Psoas muscle (tissue), 8 donors: ENCODE data around the gene MICB. TPM values are rescaled to one million over a fixed set of nuclear protein-coding genes. Genes with fewer than 3 reads are reported as not detected.
"Not testable (repeated sequence)": the region's sequence is repeated elsewhere in the genome, so short reads cannot be mapped to it uniquely, and the experiment has no call there.

Experiments
- ATAC-seq, 4 donors: fragments of 200-7000 bp; cut with Tn5 transposase; one replicate each; pipeline ENCODE4 v1.9.1; 2020; ENCODE audit warnings: moderate library complexity in 3 of 4, mild to moderate bottlenecking in 2 of 4
- DNase-seq, 2 donors: peaks; one replicate each; pipeline ENCODE4 v3.0.0-alpha.2; 2020
- H3K27ac ChIP-seq: fragments of 200-600 bp; one replicate; pipeline ENCODE4 v1.8.0; 2022
- H3K27me3 ChIP-seq, 3 donors: fragments of 200-600 bp in 1 of 3; one replicate each; pipeline versions ENCODE4 v1.6.1 to v1.8.0; 2013 to 2022; ENCODE audit warnings: low read length in 2 of 3, mild to moderate bottlenecking in 2 of 3, moderate library complexity in 1 of 3; ENCODE audit not compliant: insufficient read depth in 3 of 3
- H3K36me3 ChIP-seq, 2 donors: fragments of 200-600 bp in 1 of 2; one replicate each; pipeline versions ENCODE4 v1.6.1 to v1.8.0; 2013 to 2022; ENCODE audit warnings: low read depth in 1 of 2, mild to moderate bottlenecking in 1 of 2, moderate library complexity in 1 of 2; ENCODE audit not compliant: insufficient read depth in 1 of 2
- H3K4me1 ChIP-seq: fragments of 200-600 bp; one replicate; pipeline ENCODE4 v1.8.0; 2022
- H3K4me3 ChIP-seq: fragments of 200-600 bp; one replicate; pipeline ENCODE4 v1.8.0; 2022; ENCODE audit warnings: mild to moderate bottlenecking
- H3K9me3 ChIP-seq: fragments of 200-600 bp; one replicate; pipeline ENCODE4 v1.8.0; 2022
- WGBS, 3 donors: extraction: QIAGEN DNeasy Blood & Tissue Kit; methylation state at CpG; one replicate each; pipeline versions ENCODE4 v1.1.6 to v1.1.7; 2013; 5-methylcytosine and 5-hydroxymethylcytosine counted together
- intact Hi-C, 2 donors: fragments of 100-400 bp; cut with DNase I; formaldehyde crosslinking; loops; one replicate each; pipeline versions ENCODE4 v1.11.0 to v1.14.2; 2022
- long read RNA-seq, 2 donors: library from polyadenylated mRNA; unstranded; transcript quantifications; one replicate each; pipeline ENCODE4 v2.0.0, GENCODE V29; 2021
- polyA plus RNA-seq, 3 donors: library from polyadenylated mRNA; stranded (reverse); fragments of 200-250 nt; gene quantifications; one replicate each; pipeline ENCODE4 v1.2.3, GENCODE V29; 2013
- total RNA-seq, 4 donors: library from RNA; stranded (reverse); fragmentation: NEBNext Ultra II Directional in 2 of 4; extraction: Animal tissue kit (Norgen Biotek cat#: 25700) in 2 of 4; gene quantifications; one replicate each; pipeline versions ENCODE4 v1.2.1 to v1.2.4, GENCODE V29; 2021 to 2023
- TF ChIP-seq, protein P1 (sequence below): fragments of 200-600 bp; IDR thresholded peaks from one replicate; pipeline ENCODE4 v1.8.0; 2022; ENCODE audit warnings: antibody characterized with exemption
- donor health status: healthy with polysubstance abuse.
- donor health status: DM: no; HTN: no; CAD: no; lungs with moderate emphysema.
- donor health status: Bipolar disorder and iron deficiency.
- donor health status: healthy.
- donor health status: DM: yes; HTN: yes; CAD: no.
- donor health status: DM: no; HTN: no; CAD: no.
- donor health status: DM: no; HTN: no; CAD: no.
- donor health status: DM: yes; HTN: yes; CAD: no.

Gene MICB
- total RNA-seq, result 1 to 10 TPM in 1 of 4 donors, under 1 TPM in 3; 0.65 to 1.0 (median 0.75) TPM
- polyA plus RNA-seq, result under 1 TPM; 0.25 to 0.42 (median 0.25) TPM
- long read RNA-seq, donor 1, result 0 reads
- long read RNA-seq, donor 2, result 0 reads

DNA sequence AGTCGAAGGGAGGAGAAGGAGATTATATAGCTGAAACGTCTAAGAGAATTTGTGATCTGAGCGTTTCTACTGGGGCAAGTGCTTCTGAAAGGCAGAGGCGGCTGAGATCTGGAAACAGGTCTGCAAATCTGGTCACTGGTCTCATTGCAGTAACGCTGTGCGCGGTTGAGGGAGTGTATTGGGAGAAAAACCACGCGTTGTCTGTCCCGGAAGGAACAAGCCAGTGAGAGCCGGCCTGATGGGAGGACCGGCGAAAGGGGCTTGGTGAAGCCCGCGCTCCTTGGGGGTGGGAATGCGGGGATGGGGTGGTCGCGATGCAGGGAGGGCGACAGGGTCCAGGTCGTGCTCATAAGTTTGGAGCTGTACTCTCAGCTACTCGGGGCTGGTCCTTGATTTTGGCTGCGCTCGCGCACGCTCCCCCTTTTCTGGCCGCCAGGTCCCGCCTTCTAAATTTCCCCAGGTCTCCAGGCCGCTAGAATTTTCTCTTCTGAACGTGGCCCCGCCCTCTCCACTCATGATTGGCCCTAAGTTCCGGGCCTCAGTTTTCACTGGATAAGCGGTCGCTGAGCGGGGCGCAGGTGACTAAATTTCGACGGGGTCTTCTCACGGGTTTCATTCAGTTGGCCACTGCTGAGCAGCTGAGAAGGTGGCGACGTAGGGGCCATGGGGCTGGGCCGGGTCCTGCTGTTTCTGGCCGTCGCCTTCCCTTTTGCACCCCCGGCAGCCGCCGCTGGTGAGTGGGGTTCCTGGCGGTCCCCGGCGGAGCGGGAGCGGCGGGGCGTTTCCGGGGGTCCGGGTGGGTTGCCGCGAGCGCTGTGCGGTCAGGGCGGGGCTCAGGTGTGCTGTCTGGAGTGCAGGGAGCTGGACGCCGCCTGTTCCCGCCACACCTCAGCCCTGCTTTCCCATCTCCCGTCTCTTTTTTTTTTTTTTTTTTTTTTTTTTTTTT lies at the start of gene MICB:
MICB (plus strand) TSS at position 615 of the 946 bp plus-strand sequence; CDS start at position 664, 49 bp downstream.
- 1 to 2% (median 1%) methylated on average over 58 to 64 of the region's 64 CpGs for WGBS, 3 donors
- intact Hi-C loops, result loop anchor here in 1 of 2 donors (5.0 kb wide), 1 partner anchor 44 kb away; the partner anchor contains the start of gene DDX39B
- Histone ChIP-seq H3K4me3 (peak within 1 kb of the TSS; percentile 67), H3K9me3 (peaks cover 4% of the 10 kb centered on the region), H3K27ac (peak within 1 kb of the TSS; percentile 9), H3K4me1 (peaks cover 2% of the 10 kb centered on the region), H3K27me3 (peaks cover 0 to 43% (median 8%) of the 10 kb centered on the region in 3 donors), H3K36me3 (no peaks in the 10 kb centered on the region)
- TF ChIP-seq, protein P1, sequence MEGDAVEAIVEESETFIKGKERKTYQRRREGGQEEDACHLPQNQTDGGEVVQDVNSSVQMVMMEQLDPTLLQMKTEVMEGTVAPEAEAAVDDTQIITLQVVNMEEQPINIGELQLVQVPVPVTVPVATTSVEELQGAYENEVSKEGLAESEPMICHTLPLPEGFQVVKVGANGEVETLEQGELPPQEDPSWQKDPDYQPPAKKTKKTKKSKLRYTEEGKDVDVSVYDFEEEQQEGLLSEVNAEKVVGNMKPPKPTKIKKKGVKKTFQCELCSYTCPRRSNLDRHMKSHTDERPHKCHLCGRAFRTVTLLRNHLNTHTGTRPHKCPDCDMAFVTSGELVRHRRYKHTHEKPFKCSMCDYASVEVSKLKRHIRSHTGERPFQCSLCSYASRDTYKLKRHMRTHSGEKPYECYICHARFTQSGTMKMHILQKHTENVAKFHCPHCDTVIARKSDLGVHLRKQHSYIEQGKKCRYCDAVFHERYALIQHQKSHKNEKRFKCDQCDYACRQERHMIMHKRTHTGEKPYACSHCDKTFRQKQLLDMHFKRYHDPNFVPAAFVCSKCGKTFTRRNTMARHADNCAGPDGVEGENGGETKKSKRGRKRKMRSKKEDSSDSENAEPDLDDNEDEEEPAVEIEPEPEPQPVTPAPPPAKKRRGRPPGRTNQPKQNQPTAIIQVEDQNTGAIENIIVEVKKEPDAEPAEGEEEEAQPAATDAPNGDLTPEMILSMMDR, result no peak
- DNase-seq (peak; percentile 64 to 77), ATAC-seq (peak; percentile 28 to 61 (median 50))

GRCh38 chr6:31450751-31451150 lies 47.2 kb upstream of the MICB start:
- no peak overlapping the region for H3K27ac ChIP-seq
- no peaks in the 10 kb centered on the region for H3K27me3 ChIP-seq
- H3K9me3 ChIP-seq, result no peaks in the 10 kb centered on the region
- 69 to 71% (median 71%) methylated on average over 4 of the region's 4 CpGs for WGBS, 3 donors
- H3K36me3 ChIP-seq, result no peaks in the 10 kb centered on the region
- TF ChIP-seq, protein P1, result no peak
- no peak overlapping the region for H3K4me3 ChIP-seq
- no peak for DNase-seq
- intact Hi-C loops, result no loop called here
- ATAC-seq, result no peak
- H3K4me1 ChIP-seq, result no peaks in the 10 kb centered on the region

DNA sequence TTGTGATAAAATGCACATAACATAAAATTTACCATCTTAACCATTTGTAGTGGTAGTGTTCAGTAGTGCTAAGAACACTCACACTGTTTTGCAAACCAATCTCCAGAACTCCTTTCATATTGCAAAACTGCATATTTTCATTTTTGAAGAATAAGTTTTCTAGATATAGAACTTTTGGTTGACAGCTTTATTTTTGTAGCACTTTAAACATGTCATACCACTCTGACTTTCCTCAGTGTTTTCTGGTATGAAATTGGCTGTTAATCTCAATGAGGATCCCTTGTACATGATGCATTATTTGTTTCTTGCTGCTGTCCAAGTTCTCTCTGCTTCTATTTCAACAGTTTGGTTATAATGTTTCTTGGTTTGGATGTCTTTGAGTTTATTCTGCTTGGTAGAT lies 45.1 kb upstream of the MICB start:
- ATAC-seq (no peak), DNase-seq (no peak)
- no peaks in the 10 kb centered on the region for H3K9me3 ChIP-seq
- H3K27ac ChIP-seq, result no peak overlapping the region
- no peaks in the 10 kb centered on the region for H3K27me3 ChIP-seq
- H3K4me1 ChIP-seq, result no peaks in the 10 kb centered on the region
- H3K4me3 ChIP-seq, result no peak overlapping the region
- TF ChIP-seq, protein P1, result no peak
- no peaks in the 10 kb centered on the region for H3K36me3 ChIP-seq
- intact Hi-C loops, result no loop called here

DNA sequence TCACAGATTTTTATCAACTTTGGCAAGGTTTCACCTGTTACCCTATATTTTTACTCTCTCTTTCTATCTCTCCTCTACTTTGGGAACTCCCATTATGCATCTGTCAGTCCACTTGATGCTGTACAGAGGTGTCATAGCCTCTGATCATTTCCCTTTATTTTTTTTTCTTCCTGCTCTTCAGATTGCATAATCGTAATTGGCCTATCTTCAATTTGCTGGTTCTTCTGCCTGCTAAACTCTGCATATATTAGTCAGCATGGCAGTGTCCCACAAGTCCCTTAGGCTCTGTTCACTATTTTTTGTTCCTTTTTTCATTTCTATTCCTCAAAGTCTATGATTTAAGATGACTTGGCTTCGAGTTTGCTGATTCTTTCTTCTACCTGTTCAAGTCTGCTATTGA lies 44.7 kb upstream of the MICB start:
- Histone ChIP-seq H3K4me1 (no peaks in the 10 kb centered on the region), H3K27ac (no peak overlapping the region), H3K36me3 (no peaks in the 10 kb centered on the region), H3K27me3 (no peaks in the 10 kb centered on the region), H3K9me3 (no peaks in the 10 kb centered on the region), H3K4me3 (no peak overlapping the region)
- WGBS, 3 donors, result 68 to 90% (median 85%) methylated on average over 2 of the region's 2 CpGs
- TF ChIP-seq, protein P1, result no peak
- intact Hi-C loops, result no loop called here
- ATAC-seq (no peak), DNase-seq (no peak)

DNA sequence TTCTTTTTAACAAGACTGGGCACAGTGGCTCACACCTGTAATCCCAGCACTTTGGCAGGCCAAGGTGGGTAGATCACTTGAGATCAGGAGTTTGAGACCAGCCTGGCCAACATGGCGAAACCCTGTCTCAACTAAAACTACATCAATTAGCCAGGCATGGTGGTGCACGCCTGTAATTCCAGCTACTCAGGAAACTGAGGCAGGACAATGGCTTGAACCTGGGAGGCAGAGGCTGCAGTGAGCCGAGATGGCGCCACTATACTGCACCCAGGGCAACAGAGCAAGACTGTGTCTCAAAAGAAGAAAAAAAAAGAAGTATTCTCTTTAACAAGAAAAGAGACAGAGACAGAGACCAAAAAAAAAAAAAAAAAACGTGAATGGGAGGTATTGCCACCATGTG lies 38.1 kb upstream of the MICB start:
- H3K36me3 ChIP-seq, H3K4me1 ChIP-seq, DNase-seq, ATAC-seq, H3K27ac ChIP-seq, intact Hi-C loops, H3K9me3 ChIP-seq, H3K4me3 ChIP-seq: not testable (repeated sequence)
- 82 to 93% (median 83%) methylated on average over 4 to 5 of the region's 5 CpGs for WGBS, 3 donors
- H3K27me3 ChIP-seq, result peaks cover 0 to 16% (median 0%) of the 10 kb centered on the region in 3 donors
